ENCODE results near the gene PTPRD.

GRCh38 chr9:10251490-10251889, 361.3 kb downstream of the PTPRD start:
- no peak for TF ChIP-seq CTCF (IDR thresholded peaks at IDR 0.05)
- no peak for TF ChIP-seq EZH2 (IDR thresholded peaks at IDR 0.05; ENCODE audit: borderline replicate concordance, insufficient read depth, low read depth, low read length, poor library complexity, severe bottlenecking)

Data from B cell (primary cell).